DMS153 (cell line): ENCODE data around the gene VIPR2.

Experiments used
- DNase-seq: peaks from one replicate; lab custom pipeline; 2025; lab: John Stamatoyannopoulos, UW

The VIPR2 gene

GRCh38 chr7:159157714-159158113 is 13.0 kb upstream of the VIPR2 start:
- DNase-seq: no peak

GRCh38 chr7:159156436-159157245 is 12.0 kb upstream of the VIPR2 start:
- no peak for DNase-seq

GRCh38 chr7:159155410-159155809 is 10.7 kb upstream of the VIPR2 start:
- DNase-seq: no peak

- DNase-seq: no peak
These were observed 9.6 kb upstream of the VIPR2 start for GRCh38 chr7:159154243-159154642.

- DNase-seq: no peak
These were observed 8.8 kb upstream of the VIPR2 start for GRCh38 chr7:159153511-159153910.

- DNase-seq: no peak
These were observed 8.1 kb upstream of the VIPR2 start for GRCh38 chr7:159152816-159153215.

- no peak for DNase-seq
These were observed 6.6 kb upstream of the VIPR2 start for GRCh38 chr7:159151231-159151630.

- DNase-seq: no peak
These were observed 4.8 kb upstream of the VIPR2 start for GRCh38 chr7:159149488-159149887.

GRCh38 chr7:159148430-159149395 is 4.0 kb upstream of the VIPR2 start:
- no peak for DNase-seq

GRCh38 chr7:159147687-159148086 is 3.0 kb upstream of the VIPR2 start:
- no peak for DNase-seq

GRCh38 chr7:159147246-159147645 is 2.6 kb upstream of the VIPR2 start:
- no peak for DNase-seq

GRCh38 chr7:159146084-159146858 is 1.6 kb upstream of the VIPR2 start:
- no peak for DNase-seq

- DNase-seq: no peak
These were observed 806 bp upstream of the VIPR2 start for GRCh38 chr7:159145490-159145855.

- DNase-seq: no peak
These were observed 598 bp downstream of the VIPR2 start for GRCh38 chr7:159143780-159144757.

GRCh38 chr7:159142730-159143129 is 1.9 kb downstream of the VIPR2 start:
- no peak for DNase-seq

- no peak for DNase-seq
These were observed 2.5 kb downstream of the VIPR2 start for GRCh38 chr7:159142199-159142598.

- DNase-seq: no peak
These were observed 3.0 kb downstream of the VIPR2 start for GRCh38 chr7:159141660-159142059.

GRCh38 chr7:159141167-159141566 is 3.5 kb downstream of the VIPR2 start:
- DNase-seq: no peak

GRCh38 chr7:159140170-159140910 is 4.3 kb downstream of the VIPR2 start:
- no peak for DNase-seq

- no peak for DNase-seq
These were observed 5.0 kb downstream of the VIPR2 start for GRCh38 chr7:159139639-159140038.
